ENCODE measurements around the gene TMEM132D. TPM values are rescaled to one million over a fixed set of nuclear protein-coding genes. Genes with fewer than 3 reads are reported as not detected.

Gene TMEM132D
- total and polyA plus RNA-seq, 2 experiments from 2014 or later: 2.0 to 2.4 TPM

- Histone ChIP-seq H3K4me2 (no peak overlapping the region), H3K9me3 (ENCODE audit: low read depth) (no peaks in the 10 kb centered on the region), H3K79me2 (no peaks in the 10 kb centered on the region), H3K27me3 (no peaks in the 10 kb centered on the region), H3K27ac (no peak overlapping the region), H3K4me1 (ENCODE audit: insufficient read depth) (no peaks in the 10 kb centered on the region), H4K20me1 (ENCODE audit: insufficient read depth, poor library complexity, severe bottlenecking) (no peaks in the 10 kb centered on the region), H3K9me2 (replicated peaks; ENCODE audit: insufficient read depth) (no peaks in the 10 kb centered on the region), H2AFZ (no peak overlapping the region), H3K4me3 (no peak overlapping the region), H3K36me3 (replicated peaks; ENCODE audit: insufficient read depth, low read depth) (no peaks in the 10 kb centered on the region)
- DNase-seq (ENCODE audit: low spot score): no peak
- WGBS (ENCODE audit: low lambda C conversion rate, missing lambda C conversion rate): 91% methylated on average over 5 of the region's 5 CpGs
- TF ChIP-seq CTCF (IDR thresholded peaks at IDR 0.05; ENCODE audit: poor library complexity): no peak
Measured at GRCh38 chr12:129279771-129280170, 624.1 kb downstream of the TMEM132D start.

- no peak for DNase-seq (ENCODE audit: low spot score)
- WGBS (ENCODE audit: low lambda C conversion rate, missing lambda C conversion rate): 53% methylated on average over 9 of the region's 9 CpGs
- Histone ChIP-seq H3K4me1 (ENCODE audit: insufficient read depth) (no peaks in the 10 kb centered on the region), H3K27me3 (no peaks in the 10 kb centered on the region), H3K36me3 (replicated peaks; ENCODE audit: insufficient read depth, low read depth) (no peaks in the 10 kb centered on the region), H3K4me3 (no peak overlapping the region), H3K27ac (no peak overlapping the region), H2AFZ (no peak overlapping the region), H4K20me1 (ENCODE audit: insufficient read depth, poor library complexity, severe bottlenecking) (no peaks in the 10 kb centered on the region), H3K79me2 (no peaks in the 10 kb centered on the region), H3K9me2 (replicated peaks; ENCODE audit: insufficient read depth) (no peaks in the 10 kb centered on the region), H3K9me3 (ENCODE audit: low read depth) (no peaks in the 10 kb centered on the region), H3K4me2 (no peak overlapping the region)
- no peak for TF ChIP-seq EZH2 (IDR thresholded peaks at IDR 0.05; ENCODE audit: borderline replicate concordance)
- no peak for TF ChIP-seq EZH2phosphoT487 (IDR thresholded peaks at IDR 0.05; ENCODE audit: low read depth, severe bottlenecking, unreplicated experiment)
- no peak for TF ChIP-seq CTCF (IDR thresholded peaks at IDR 0.05; ENCODE audit: poor library complexity)
Measured at GRCh38 chr12:129276361-129277060, 627.3 kb downstream of the TMEM132D start.

- WGBS (ENCODE audit: low lambda C conversion rate, missing lambda C conversion rate): 85% methylated on average over 16 of the region's 16 CpGs
- no peak overlapping the region for H3K4me3 ChIP-seq
- H3K4me1 ChIP-seq (ENCODE audit: insufficient read depth): no peaks in the 10 kb centered on the region
- H3K9me3 ChIP-seq (ENCODE audit: low read depth): no peaks in the 10 kb centered on the region
- H2AFZ ChIP-seq: no peak overlapping the region
- no peak for DNase-seq (ENCODE audit: low spot score)
- H3K36me3 ChIP-seq (replicated peaks; ENCODE audit: insufficient read depth, low read depth): no peaks in the 10 kb centered on the region
- TF ChIP-seq EZH2 (IDR thresholded peaks at IDR 0.05; ENCODE audit: borderline replicate concordance) (no peak), CTCF (IDR thresholded peaks at IDR 0.05; ENCODE audit: poor library complexity) (no peak)
- H4K20me1 ChIP-seq (ENCODE audit: insufficient read depth, poor library complexity, severe bottlenecking): no peaks in the 10 kb centered on the region
- H3K27ac ChIP-seq: no peak overlapping the region
- H3K9me2 ChIP-seq (replicated peaks; ENCODE audit: insufficient read depth): no peaks in the 10 kb centered on the region
- H3K4me2 ChIP-seq: no peak overlapping the region
- no peaks in the 10 kb centered on the region for H3K79me2 ChIP-seq
- H3K27me3 ChIP-seq: no peaks in the 10 kb centered on the region
Measured at GRCh38 chr12:129269756-129270495, 633.9 kb downstream of the TMEM132D start.
